ENCODE results near the gene PDCD1. TPM values are rescaled to one million over a fixed set of nuclear protein-coding genes. Genes with fewer than 3 reads are reported as not detected.

Gene PDCD1
- total and polyA plus RNA-seq, 10 of the 15 experiments (the other 5 are each of a cell fraction or from before 2014, with no cell fraction given) = 0.62 to 6.4 (median 2.9) TPM; not detected in 2

DNA sequence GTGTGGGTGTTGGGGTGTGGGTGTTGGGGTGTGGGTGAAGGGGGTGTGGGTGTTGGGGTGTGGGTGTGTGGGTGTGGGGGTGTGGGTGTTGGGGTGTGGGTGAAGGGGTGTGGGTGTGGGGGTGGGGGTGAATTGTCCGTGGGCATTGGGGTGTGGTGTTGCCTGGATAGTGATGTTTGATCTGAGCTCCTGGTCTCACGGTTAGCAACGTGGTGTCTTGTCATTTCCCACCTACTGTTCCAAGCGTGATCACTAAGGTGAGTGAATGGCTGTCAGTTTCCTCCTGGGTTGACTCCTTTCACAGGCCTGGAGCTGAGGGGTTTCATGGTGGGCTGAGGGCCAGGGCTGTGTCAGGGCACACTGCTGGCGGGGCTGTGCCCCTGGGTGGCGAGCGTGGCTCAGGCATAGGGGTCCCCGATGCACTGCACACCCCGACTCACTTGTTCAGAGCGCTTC lies 38.1 kb upstream of the PDCD1 start (continued):
- TF ChIP-seq, protein P1, sequence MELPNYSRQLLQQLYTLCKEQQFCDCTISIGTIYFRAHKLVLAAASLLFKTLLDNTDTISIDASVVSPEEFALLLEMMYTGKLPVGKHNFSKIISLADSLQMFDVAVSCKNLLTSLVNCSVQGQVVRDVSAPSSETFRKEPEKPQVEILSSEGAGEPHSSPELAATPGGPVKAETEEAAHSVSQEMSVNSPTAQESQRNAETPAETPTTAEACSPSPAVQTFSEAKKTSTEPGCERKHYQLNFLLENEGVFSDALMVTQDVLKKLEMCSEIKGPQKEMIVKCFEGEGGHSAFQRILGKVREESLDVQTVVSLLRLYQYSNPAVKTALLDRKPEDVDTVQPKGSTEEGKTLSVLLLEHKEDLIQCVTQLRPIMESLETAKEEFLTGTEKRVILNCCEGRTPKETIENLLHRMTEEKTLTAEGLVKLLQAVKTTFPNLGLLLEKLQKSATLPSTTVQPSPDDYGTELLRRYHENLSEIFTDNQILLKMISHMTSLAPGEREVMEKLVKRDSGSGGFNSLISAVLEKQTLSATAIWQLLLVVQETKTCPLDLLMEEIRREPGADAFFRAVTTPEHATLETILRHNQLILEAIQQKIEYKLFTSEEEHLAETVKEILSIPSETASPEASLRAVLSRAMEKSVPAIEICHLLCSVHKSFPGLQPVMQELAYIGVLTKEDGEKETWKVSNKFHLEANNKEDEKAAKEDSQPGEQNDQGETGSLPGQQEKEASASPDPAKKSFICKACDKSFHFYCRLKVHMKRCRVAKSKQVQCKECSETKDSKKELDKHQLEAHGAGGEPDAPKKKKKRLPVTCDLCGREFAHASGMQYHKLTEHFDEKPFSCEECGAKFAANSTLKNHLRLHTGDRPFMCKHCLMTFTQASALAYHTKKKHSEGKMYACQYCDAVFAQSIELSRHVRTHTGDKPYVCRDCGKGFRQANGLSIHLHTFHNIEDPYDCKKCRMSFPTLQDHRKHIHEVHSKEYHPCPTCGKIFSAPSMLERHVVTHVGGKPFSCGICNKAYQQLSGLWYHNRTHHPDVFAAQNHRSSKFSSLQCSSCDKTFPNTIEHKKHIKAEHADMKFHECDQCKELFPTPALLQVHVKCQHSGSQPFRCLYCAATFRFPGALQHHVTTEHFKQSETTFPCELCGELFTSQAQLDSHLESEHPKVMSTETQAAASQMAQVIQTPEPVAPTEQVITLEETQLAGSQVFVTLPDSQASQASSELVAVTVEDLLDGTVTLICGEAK (IDR thresholded peaks at IDR 0.05; ENCODE audit: borderline replicate concordance) = no peak
- TF ChIP-seq, protein P2, sequence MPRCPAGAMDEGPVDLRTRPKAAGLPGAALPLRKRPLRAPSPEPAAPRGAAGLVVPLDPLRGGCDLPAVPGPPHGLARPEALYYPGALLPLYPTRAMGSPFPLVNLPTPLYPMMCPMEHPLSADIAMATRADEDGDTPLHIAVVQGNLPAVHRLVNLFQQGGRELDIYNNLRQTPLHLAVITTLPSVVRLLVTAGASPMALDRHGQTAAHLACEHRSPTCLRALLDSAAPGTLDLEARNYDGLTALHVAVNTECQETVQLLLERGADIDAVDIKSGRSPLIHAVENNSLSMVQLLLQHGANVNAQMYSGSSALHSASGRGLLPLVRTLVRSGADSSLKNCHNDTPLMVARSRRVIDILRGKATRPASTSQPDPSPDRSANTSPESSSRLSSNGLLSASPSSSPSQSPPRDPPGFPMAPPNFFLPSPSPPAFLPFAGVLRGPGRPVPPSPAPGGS (IDR thresholded peaks at IDR 0.05; ENCODE audit: borderline replicate concordance, insufficient read depth, low read depth, low read length, poor library complexity, severe bottlenecking) = no peak
- TF ChIP-seq, protein P3, sequence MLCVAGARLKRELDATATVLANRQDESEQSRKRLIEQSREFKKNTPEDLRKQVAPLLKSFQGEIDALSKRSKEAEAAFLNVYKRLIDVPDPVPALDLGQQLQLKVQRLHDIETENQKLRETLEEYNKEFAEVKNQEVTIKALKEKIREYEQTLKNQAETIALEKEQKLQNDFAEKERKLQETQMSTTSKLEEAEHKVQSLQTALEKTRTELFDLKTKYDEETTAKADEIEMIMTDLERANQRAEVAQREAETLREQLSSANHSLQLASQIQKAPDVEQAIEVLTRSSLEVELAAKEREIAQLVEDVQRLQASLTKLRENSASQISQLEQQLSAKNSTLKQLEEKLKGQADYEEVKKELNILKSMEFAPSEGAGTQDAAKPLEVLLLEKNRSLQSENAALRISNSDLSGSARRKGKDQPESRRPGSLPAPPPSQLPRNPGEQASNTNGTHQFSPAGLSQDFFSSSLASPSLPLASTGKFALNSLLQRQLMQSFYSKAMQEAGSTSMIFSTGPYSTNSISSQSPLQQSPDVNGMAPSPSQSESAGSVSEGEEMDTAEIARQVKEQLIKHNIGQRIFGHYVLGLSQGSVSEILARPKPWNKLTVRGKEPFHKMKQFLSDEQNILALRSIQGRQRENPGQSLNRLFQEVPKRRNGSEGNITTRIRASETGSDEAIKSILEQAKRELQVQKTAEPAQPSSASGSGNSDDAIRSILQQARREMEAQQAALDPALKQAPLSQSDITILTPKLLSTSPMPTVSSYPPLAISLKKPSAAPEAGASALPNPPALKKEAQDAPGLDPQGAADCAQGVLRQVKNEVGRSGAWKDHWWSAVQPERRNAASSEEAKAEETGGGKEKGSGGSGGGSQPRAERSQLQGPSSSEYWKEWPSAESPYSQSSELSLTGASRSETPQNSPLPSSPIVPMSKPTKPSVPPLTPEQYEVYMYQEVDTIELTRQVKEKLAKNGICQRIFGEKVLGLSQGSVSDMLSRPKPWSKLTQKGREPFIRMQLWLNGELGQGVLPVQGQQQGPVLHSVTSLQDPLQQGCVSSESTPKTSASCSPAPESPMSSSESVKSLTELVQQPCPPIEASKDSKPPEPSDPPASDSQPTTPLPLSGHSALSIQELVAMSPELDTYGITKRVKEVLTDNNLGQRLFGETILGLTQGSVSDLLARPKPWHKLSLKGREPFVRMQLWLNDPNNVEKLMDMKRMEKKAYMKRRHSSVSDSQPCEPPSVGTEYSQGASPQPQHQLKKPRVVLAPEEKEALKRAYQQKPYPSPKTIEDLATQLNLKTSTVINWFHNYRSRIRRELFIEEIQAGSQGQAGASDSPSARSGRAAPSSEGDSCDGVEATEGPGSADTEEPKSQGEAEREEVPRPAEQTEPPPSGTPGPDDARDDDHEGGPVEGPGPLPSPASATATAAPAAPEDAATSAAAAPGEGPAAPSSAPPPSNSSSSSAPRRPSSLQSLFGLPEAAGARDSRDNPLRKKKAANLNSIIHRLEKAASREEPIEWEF (IDR thresholded peaks at IDR 0.05; ENCODE audit: insufficient replicate concordance, low read depth, low read length) = no peak
- TF ChIP-seq, protein P4, sequence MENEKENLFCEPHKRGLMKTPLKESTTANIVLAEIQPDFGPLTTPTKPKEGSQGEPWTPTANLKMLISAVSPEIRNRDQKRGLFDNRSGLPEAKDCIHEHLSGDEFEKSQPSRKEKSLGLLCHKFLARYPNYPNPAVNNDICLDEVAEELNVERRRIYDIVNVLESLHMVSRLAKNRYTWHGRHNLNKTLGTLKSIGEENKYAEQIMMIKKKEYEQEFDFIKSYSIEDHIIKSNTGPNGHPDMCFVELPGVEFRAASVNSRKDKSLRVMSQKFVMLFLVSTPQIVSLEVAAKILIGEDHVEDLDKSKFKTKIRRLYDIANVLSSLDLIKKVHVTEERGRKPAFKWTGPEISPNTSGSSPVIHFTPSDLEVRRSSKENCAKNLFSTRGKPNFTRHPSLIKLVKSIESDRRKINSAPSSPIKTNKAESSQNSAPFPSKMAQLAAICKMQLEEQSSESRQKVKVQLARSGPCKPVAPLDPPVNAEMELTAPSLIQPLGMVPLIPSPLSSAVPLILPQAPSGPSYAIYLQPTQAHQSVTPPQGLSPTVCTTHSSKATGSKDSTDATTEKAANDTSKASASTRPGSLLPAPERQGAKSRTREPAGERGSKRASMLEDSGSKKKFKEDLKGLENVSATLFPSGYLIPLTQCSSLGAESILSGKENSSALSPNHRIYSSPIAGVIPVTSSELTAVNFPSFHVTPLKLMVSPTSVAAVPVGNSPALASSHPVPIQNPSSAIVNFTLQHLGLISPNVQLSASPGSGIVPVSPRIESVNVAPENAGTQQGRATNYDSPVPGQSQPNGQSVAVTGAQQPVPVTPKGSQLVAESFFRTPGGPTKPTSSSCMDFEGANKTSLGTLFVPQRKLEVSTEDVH (IDR thresholded peaks at IDR 0.05; ENCODE audit: low read depth, partially characterized antibody) = no peak
- no peak for TF ChIP-seq SMAD5 (IDR thresholded peaks at IDR 0.05; ENCODE audit: low read depth)
